ENCODE results near the gene RSPO3. TPM values are rescaled to one million over a fixed set of nuclear protein-coding genes. Genes with fewer than 3 reads are reported as not detected.
A peak's percentile ranks its signal among the peaks of the same experiment; 100 is the strongest.

The RSPO3 gene
- total and polyA plus RNA-seq, 7 donors: 12.6 to 32.1 (median 27.4) TPM

DNA sequence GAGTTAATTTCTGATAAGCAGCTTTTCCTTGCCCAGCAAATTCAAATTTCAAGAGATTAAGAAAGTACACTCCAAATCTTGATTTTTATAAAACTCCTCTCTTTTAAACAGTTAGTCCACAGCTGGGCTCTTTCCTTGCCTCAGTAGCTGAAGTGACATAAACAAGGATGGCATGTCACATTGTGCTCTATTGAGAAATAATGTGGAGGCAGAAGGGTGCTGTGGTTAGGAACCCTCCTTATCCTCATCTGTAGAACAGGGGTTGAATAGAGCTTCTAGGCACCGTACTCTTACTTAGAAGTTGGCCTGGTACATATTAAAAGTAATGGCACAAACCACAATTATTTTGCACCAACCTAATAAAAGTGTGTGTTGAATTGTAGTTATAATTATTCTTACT lies 70.3 kb downstream of the RSPO3 start:
- TF ChIP-seq, protein P1, sequence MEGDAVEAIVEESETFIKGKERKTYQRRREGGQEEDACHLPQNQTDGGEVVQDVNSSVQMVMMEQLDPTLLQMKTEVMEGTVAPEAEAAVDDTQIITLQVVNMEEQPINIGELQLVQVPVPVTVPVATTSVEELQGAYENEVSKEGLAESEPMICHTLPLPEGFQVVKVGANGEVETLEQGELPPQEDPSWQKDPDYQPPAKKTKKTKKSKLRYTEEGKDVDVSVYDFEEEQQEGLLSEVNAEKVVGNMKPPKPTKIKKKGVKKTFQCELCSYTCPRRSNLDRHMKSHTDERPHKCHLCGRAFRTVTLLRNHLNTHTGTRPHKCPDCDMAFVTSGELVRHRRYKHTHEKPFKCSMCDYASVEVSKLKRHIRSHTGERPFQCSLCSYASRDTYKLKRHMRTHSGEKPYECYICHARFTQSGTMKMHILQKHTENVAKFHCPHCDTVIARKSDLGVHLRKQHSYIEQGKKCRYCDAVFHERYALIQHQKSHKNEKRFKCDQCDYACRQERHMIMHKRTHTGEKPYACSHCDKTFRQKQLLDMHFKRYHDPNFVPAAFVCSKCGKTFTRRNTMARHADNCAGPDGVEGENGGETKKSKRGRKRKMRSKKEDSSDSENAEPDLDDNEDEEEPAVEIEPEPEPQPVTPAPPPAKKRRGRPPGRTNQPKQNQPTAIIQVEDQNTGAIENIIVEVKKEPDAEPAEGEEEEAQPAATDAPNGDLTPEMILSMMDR (IDR thresholded peaks at IDR 0.05): no peak
- DNase-seq (no peak), ATAC-seq (peak in 1 of 4 donors; percentile 34)
- intact Hi-C loops (cut with DNase I): no loop called here
- H3K36me3 ChIP-seq (ENCODE audit: insufficient read depth in 1 of 2, low read depth in 1 of 2): no peaks in the 10 kb centered on the region
- peaks cover 30% of the 10 kb centered on the region for H3K4me1 ChIP-seq
- peak overlapping the region; percentile 84 for H3K27ac ChIP-seq
- 81 to 90% (median 82%) methylated on average over 1 of the region's 1 CpG for WGBS, 3 donors
- H3K27me3 ChIP-seq (ENCODE audit: insufficient read depth in 3 of 3, low read length in 2 of 3): no peaks in the 10 kb centered on the region
- H3K9me3 ChIP-seq: no peaks in the 10 kb centered on the region
- H3K4me3 ChIP-seq: no peak overlapping the region

DNA sequence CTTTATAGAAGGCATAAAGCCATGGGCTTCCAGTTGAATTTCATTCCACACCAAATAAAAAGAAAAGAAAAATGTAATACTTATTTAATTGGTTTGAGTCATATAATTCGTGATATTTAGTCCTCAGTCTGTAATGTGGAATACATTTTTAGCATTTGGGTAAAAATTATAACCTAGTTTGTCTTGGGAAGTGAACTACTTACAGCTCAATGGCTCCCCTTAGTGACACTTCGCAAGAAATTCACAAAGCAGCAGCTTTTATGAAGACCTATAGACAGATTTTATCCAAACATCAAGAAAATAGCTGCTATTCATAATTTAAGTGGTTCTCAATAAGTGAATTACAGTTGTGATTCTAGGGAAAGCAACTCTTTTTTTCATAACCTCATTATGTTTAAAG lies 72.1 kb downstream of the RSPO3 start:
- no peak for DNase-seq
- Histone ChIP-seq H3K27me3 (ENCODE audit: insufficient read depth in 3 of 3, low read length in 2 of 3) (no peaks in the 10 kb centered on the region), H3K27ac (peak overlapping the region; percentile 84), H3K4me3 (no peak overlapping the region), H3K9me3 (no peaks in the 10 kb centered on the region), H3K4me1 (peaks cover 30% of the 10 kb centered on the region), H3K36me3 (ENCODE audit: insufficient read depth in 1 of 2, low read depth in 1 of 2) (no peaks in the 10 kb centered on the region)
- TF ChIP-seq, protein P1 (IDR thresholded peaks at IDR 0.05): peak; percentile 58
- intact Hi-C loops (cut with DNase I): loop anchor here (5.0 kb wide), 2 partner anchors 68 to 77 kb away; partner anchors contain the start of gene RNF146 (in 1 of the 2)
- peak in 2 of 4 donors; percentile 28 to 50 for ATAC-seq
- 35 to 38% (median 36%) methylated on average over 2 of the region's 2 CpGs for WGBS, 3 donors

DNA sequence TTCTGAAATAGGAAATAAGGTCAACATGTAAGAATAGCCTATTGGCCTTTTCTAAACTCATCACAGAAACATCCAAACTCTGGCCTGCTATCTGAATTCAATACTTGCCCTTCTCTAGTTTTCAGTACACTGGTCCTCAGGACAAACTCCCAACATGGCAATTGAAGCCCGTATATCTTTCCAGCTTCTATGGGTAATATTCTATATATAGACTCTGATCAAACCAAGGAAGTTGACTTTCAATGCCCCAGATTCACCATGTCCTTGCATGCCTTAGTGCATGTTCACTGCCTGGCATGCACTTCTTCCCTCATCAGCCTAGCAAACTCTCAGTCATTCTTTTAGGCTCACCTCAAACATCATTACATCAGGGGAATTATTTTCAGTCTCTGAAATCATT lies 73.2 kb downstream of the RSPO3 start:
- Histone ChIP-seq H3K4me3 (no peak overlapping the region), H3K4me1 (peaks cover 30% of the 10 kb centered on the region), H3K9me3 (no peaks in the 10 kb centered on the region), H3K27ac (peak overlapping the region; percentile 84), H3K27me3 (ENCODE audit: insufficient read depth in 3 of 3, low read length in 2 of 3) (no peaks in the 10 kb centered on the region), H3K36me3 (ENCODE audit: insufficient read depth in 1 of 2, low read depth in 1 of 2) (no peaks in the 10 kb centered on the region)
- DNase-seq (peak in 1 of 2 donors; percentile 58), ATAC-seq (peak; percentile 94 to 98 (median 96))
- intact Hi-C loops (cut with DNase I): loop anchor here (5.0 kb wide), 2 partner anchors 69 to 76 kb away; partner anchors contain the start of gene RNF146 (in 1 of the 2)
- TF ChIP-seq, protein P1 (IDR thresholded peaks at IDR 0.05): no peak
- WGBS, 3 donors: 14 to 19% (median 15%) methylated on average over 1 of the region's 1 CpG

DNA sequence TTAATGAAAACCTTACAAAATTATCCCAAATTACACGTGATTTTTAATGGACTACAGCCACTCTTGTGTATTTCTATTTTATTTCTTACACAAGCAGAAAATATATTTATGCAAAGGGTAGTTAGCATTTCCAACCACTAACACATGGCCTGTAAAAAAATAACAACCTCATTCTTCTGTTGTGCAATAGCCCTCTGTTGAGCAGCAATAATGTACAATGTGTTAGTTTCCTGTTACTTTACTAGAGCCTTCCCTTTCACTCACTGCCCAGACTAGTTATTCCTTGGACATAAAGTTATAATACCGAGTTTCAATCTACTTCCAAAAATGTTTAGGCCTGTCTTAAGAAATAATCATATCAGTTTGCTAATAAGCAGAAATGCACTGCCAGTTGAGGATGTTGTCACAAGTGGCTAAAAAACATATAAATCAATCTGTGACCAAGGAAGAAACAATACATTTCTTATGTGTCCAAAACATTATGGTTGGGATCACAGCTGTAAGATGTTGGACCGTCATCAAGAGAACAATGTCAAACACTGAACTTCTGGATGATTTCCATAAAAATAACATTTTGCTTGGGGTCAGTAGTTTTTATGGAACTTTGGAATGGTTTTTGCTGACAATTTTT lies 74.6 kb downstream of the RSPO3 start:
- DNase-seq (no peak), ATAC-seq (peak; percentile 30 to 62 (median 42))
- Histone ChIP-seq H3K27ac (peak overlapping the region; percentile 84), H3K36me3 (ENCODE audit: insufficient read depth in 1 of 2, low read depth in 1 of 2) (peaks cover 0 to 5% of the 10 kb centered on the region in 2 donors), H3K4me3 (no peak overlapping the region), H3K9me3 (no peaks in the 10 kb centered on the region), H3K27me3 (ENCODE audit: insufficient read depth in 3 of 3, low read length in 2 of 3) (no peaks in the 10 kb centered on the region), H3K4me1 (peaks cover 28% of the 10 kb centered on the region)
- 45 to 59% (median 46%) methylated on average over 3 of the region's 3 CpGs for WGBS, 3 donors
- intact Hi-C loops (cut with DNase I): loop anchor here (1.0 to 5.0 kb wide), 3 partner anchors 71 to 74 kb away; partner anchors contain the start of gene RNF146 (in 2 of the 2)
- TF ChIP-seq, protein P1 (IDR thresholded peaks at IDR 0.05): no peak

Measured in psoas muscle (tissue), 8 donors.